GM21723 (cell line): ENCODE data around the gene NANOS2.
"Not testable (repeated sequence)": the region's sequence is repeated elsewhere in the genome, so short reads cannot be mapped to it uniquely, and the experiment has no call there.

Experiments
- ATAC-seq: cut with Tn5 transposase; IDR thresholded peaks from one replicate; pipeline ENCODE4 v1.9.1; 2021; ENCODE audit warnings: mild to moderate bottlenecking, moderate library complexity; ENCODE audit not compliant: unreplicated experiment

NANOS2 gene

DNA sequence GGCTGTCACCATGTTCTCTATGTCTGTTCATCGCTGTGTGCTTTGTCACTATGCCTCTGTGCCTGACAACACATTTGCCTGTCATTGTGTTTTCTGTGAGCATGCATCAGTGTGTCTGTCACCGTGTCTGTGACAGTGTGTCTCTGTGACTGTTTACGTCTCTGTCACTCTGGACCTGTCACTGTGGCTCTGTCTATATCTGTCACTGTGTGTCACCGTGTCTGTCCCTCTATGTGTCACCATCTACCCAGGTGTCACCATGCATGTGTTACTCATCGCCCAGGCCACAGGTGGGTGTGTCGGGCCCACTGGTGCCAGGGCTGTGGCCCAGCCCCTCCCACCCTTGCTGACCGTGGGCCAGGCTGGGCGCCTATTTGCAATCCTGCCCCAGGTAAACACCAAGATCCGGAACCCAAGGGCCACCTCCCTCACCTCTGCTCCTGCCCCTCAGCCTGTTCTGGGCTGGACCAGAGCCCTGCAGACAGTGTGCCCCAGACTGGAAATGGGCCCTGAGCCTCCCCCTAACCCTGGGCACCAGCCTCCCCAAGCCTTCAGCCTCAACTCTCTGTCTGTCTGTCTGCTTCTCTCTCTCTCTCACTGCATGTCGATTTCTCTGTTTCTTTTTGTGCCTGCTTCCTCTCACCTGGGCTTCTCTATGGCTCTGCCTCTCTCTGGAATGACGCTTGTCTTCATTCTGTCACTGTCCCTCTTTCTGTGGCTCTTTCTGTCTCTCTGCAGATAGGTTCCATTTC is 36.4 kb downstream of the NANOS2 start:
- ATAC-seq, result no peak

DNA sequence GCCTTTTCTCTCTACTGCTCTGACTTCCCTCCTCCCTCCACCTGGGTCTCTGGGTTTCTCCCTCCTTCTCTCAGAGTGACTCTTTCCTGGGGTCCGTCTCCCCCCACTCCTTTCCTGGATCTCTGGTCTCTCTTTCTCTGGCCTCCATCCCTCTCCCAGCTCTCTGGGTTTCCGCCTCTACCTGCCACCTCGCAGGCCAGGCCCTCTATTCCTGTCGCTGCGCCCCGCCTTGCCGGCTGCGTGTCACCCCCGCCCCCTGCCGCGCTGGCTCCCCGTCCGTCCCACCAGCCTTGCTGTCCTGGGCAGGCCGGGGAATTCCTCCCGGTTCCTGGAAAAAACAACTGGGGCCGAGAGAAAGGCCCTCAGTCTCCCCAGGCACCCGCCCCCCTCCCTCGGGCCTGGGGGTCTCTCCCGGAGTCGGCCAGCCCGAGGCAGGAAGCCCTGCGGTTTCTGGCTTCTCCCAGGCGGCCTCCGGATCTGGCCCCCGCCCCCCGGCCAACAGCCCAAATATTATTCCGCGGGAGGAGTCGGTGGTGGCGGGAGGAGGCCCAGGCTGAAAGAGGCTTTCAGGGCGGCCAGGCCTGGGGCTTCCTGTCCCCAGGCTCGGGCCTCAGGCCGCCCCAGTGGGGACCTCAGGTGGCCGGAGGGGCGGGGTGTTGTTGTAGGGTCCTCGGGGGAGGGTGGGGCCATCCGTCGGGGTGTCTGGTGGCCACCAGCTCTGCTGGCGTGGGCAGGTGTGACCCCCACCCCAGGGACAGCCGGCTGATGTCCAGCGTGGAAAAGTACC is 38.0 kb downstream of the NANOS2 start:
- ATAC-seq, result no peak

DNA sequence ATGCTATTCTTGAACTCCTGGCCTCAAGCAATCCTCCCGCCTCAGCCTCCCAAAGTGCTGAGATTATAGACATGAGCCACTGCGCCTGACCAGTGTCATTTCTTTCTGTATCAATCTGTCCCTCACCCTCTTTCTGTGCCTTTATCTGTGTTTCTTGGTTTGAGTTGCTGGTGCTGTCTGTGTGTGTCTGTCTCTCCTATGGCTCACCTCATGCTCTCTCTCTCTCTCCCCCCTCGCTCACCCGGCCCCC is 38.5 kb downstream of the NANOS2 start:
- no peak for ATAC-seq

GRCh38 chr19:45874620-45874966 is 40.0 kb downstream of the NANOS2 start:
- no peak for ATAC-seq

GRCh38 chr19:45873219-45873772 is 41.3 kb downstream of the NANOS2 start:
- ATAC-seq, result no peak

DNA sequence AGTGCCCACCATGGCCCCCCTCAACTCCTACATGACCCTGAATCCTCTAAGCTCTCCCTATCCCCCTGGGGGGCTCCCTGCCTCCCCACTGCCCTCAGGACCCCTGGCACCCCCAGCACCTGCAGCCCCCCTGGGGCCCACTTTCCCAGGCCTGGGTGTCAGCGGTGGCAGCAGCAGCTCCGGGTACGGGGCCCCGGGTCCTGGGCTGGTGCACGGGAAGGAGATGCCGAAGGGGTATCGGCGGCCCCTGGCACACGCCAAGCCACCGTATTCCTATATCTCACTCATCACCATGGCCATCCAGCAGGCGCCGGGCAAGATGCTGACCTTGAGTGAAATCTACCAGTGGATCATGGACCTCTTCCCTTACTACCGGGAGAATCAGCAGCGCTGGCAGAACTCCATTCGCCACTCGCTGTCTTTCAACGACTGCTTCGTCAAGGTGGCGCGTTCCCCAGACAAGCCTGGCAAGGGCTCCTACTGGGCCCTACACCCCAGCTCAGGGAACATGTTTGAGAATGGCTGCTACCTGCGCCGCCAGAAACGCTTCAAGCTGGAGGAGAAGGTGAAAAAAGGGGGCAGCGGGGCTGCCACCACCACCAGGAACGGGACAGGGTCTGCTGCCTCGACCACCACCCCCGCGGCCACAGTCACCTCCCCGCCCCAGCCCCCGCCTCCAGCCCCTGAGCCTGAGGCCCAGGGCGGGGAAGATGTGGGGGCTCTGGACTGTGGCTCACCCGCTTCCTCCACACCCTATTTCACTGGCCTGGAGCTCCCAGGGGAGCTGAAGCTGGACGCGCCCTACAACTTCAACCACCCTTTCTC is 42.3 kb downstream of the NANOS2 start:
- no peak for ATAC-seq

DNA sequence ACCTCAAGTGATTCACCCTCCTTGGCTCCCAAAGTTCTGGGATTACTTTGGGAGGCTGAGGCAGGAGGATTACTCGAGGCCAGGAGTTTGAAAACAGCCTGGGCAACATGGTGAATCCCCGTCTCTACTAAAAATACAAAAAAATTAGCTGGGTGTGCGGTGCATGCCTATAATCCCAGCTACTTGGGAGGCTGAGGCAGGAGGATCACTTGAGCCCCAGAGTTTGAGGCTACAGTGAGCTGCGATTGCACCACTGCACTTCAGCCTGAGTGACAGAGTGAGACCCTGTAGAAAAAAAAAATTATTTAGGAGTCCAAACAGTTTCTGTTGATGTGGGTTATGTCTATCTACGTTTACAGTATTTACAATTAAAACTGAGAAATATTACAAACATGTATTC is 43.8 kb downstream of the NANOS2 start:
- no peak for ATAC-seq

GRCh38 chr19:45867241-45867640 is 47.3 kb downstream of the NANOS2 start:
- not testable (repeated sequence) for ATAC-seq

GRCh38 chr19:45866400-45867176 is 48.0 kb downstream of the NANOS2 start:
- ATAC-seq, result no peak

GRCh38 chr19:45865269-45865948 is 49.2 kb downstream of the NANOS2 start:
- no peak for ATAC-seq

DNA sequence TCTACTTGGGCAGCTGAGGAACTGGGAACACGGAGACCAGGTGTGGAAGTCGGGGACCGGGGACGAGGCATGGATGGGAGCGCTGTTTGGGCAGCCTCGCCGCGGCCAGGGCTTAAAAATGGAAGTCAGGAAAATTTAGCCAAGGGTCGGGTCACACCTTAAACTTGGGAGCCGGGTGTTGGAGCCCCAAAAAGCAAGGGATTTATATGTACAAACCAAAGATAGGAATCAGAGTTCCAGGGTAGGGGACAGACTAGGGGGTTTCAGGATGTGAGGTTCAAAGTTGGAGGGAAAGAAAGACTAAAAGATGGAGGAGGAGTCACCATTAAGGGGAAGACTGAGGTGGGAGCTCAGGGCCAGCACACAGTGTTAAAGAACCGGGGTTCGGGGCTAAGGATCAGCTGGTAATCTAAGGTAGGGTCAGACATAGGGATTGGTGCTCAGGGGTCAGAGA is 49.9 kb downstream of the NANOS2 start:
- ATAC-seq, result no peak

- ATAC-seq, result no peak
These were observed 50.5 kb downstream of the NANOS2 start, which contains the start of gene FOXA3 for GRCh38 chr19:45863840-45864628. Gene FOXA3, plus strand, starts transcription at chr19:45864326. Its CDS starts 131 bp downstream, at chr19:45864457.

DNA sequence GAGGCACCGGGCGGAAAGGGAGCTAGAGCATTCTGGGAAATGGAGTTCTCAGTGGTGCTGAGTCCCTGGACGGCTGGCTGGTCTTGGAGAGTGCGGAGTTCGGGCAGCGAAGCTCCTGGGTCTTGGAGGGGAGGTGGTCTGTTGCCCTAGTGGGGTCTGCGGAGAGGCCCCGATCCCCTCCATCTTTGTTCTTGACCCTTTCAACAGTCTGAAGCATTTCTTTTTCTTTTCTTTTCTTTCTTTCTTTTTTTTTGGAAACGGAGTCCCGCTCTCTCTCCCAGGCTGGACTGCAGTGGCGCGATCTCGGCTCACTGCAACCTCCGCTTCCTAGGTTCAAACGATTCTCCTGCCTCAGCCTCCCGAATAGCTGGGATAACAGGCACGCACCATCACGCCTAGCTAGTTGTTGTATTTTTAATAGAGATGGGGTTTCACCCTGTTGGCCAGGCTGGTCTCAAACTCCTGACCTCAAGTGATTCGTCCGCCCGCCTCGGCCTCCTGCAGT is 51.2 kb downstream of the NANOS2 start:
- ATAC-seq, result no peak
